ENCODE measurements around the gene MGARP. TPM values are rescaled to one million over a fixed set of nuclear protein-coding genes. Genes with fewer than 3 reads are reported as not detected.

Gene MGARP
- total and polyA plus RNA-seq, 4 donors, result 0.09 to 0.17 (median 0.09) TPM; not detected in 1

DNA sequence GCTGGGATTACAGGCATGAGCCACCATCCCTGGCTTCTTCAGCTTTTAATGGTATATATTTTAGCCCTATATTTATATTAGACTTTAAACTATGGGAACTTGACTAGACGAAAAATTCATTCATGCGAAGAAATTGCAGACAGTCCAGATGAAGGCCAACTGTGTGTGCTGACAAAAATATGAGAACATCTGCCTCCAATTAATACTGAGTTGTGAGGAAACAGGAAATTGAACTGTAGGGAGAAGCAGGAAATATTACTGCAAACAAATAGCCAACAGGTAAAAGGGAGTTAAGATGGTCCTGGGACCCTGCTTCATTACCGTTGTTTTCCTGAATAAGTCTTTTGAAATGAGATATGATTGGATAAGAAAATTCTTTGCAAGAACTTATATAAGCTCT is 26.3 kb downstream of the MGARP start:
- no peak overlapping the region for H3K4me3 ChIP-seq (ENCODE audit: low read depth in 1 of 3, low read length in 3 of 3)
- no peak for DNase-seq (ENCODE audit: low spot score)
- no peak overlapping the region for H3K27ac ChIP-seq (ENCODE audit: low read depth in 1 of 2, low read length in 2 of 2)
- H3K36me3 ChIP-seq (ENCODE audit: control insufficient read depth in 4 of 4, insufficient read depth in 3 of 4, low read depth in 1 of 4, low read length in 3 of 4), result no peaks in the 10 kb centered on the region
- TF ChIP-seq, protein P1, sequence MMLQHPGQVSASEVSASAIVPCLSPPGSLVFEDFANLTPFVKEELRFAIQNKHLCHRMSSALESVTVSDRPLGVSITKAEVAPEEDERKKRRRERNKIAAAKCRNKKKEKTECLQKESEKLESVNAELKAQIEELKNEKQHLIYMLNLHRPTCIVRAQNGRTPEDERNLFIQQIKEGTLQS (IDR thresholded peaks at IDR 0.05), result no peak
- TF ChIP-seq SP1 (IDR thresholded peaks at IDR 0.05), result no peak
- TF ChIP-seq, protein P2, sequence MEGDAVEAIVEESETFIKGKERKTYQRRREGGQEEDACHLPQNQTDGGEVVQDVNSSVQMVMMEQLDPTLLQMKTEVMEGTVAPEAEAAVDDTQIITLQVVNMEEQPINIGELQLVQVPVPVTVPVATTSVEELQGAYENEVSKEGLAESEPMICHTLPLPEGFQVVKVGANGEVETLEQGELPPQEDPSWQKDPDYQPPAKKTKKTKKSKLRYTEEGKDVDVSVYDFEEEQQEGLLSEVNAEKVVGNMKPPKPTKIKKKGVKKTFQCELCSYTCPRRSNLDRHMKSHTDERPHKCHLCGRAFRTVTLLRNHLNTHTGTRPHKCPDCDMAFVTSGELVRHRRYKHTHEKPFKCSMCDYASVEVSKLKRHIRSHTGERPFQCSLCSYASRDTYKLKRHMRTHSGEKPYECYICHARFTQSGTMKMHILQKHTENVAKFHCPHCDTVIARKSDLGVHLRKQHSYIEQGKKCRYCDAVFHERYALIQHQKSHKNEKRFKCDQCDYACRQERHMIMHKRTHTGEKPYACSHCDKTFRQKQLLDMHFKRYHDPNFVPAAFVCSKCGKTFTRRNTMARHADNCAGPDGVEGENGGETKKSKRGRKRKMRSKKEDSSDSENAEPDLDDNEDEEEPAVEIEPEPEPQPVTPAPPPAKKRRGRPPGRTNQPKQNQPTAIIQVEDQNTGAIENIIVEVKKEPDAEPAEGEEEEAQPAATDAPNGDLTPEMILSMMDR (IDR thresholded peaks at IDR 0.05; ENCODE audit: low read depth, low read length, missing input control), result no peak
- no peak for TF ChIP-seq FOXA2 (IDR thresholded peaks at IDR 0.05)
- TF ChIP-seq GABPA (IDR thresholded peaks at IDR 0.05 in 1 of 2, conservative IDR thresholded peaks at IDR 0.05 in 1 of 2), result no peak
- no peak for TF ChIP-seq FOXA1 (IDR thresholded peaks at IDR 0.05)
- TF ChIP-seq REST (IDR thresholded peaks at IDR 0.05), result no peak
- TF ChIP-seq YY1 (IDR thresholded peaks at IDR 0.05), result no peak
- TF ChIP-seq TAF1 (conservative IDR thresholded peaks at IDR 0.05), result no peak
- no peak for TF ChIP-seq HNF4G (IDR thresholded peaks at IDR 0.05)
- TF ChIP-seq, protein P3, sequence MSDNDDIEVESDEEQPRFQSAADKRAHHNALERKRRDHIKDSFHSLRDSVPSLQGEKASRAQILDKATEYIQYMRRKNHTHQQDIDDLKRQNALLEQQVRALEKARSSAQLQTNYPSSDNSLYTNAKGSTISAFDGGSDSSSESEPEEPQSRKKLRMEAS (IDR thresholded peaks at IDR 0.05), result no peak
- TF ChIP-seq JUND (IDR thresholded peaks at IDR 0.05), result no peak
- no peak for TF ChIP-seq RAD21 (IDR thresholded peaks at IDR 0.05)
- TF ChIP-seq RXRA (IDR thresholded peaks at IDR 0.05), result no peak
- no peak for TF ChIP-seq EGR1 (IDR thresholded peaks at IDR 0.05; ENCODE audit: low read depth in 2 of 2)
- TF ChIP-seq, protein P4, sequence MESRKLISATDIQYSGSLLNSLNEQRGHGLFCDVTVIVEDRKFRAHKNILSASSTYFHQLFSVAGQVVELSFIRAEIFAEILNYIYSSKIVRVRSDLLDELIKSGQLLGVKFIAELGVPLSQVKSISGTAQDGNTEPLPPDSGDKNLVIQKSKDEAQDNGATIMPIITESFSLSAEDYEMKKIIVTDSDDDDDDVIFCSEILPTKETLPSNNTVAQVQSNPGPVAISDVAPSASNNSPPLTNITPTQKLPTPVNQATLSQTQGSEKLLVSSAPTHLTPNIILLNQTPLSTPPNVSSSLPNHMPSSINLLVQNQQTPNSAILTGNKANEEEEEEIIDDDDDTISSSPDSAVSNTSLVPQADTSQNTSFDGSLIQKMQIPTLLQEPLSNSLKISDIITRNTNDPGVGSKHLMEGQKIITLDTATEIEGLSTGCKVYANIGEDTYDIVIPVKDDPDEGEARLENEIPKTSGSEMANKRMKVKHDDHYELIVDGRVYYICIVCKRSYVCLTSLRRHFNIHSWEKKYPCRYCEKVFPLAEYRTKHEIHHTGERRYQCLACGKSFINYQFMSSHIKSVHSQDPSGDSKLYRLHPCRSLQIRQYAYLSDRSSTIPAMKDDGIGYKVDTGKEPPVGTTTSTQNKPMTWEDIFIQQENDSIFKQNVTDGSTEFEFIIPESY (IDR thresholded peaks at IDR 0.05), result no peak
- no peak for TF ChIP-seq NR2F2 (IDR thresholded peaks at IDR 0.05)
- TF ChIP-seq HNF4A (conservative IDR thresholded peaks at IDR 0.05), result no peak
- no peaks in the 10 kb centered on the region for H3K9me3 ChIP-seq (ENCODE audit: control insufficient read depth in 4 of 4, low read length in 3 of 4)
- no peak overlapping the region for H3K9ac ChIP-seq (ENCODE audit: low read depth in 1 of 2, low read length in 2 of 2)
- no peaks in the 10 kb centered on the region for H3K4me1 ChIP-seq (ENCODE audit: control insufficient read depth in 4 of 4, insufficient read depth in 4 of 4, low read length in 3 of 4)
- 94% methylated on average over 3 of the region's 3 CpGs for WGBS
- no peaks in the 10 kb centered on the region for H3K27me3 ChIP-seq (ENCODE audit: control insufficient read depth in 4 of 4, insufficient read depth in 4 of 4, low read length in 3 of 4)
